Fibroblast of the aortic adventitia (primary cell): ENCODE results near the gene ARHGEF4. TPM values are rescaled to one million over a fixed set of nuclear protein-coding genes. Genes with fewer than 3 reads are reported as not detected.

ENCODE experiments used
- DNase-seq: peaks from one replicate; pipeline ENCODE4 v3.0.0-alpha.2; 2010; ENCODE audit warnings: low read depth
- H3K4me3 ChIP-seq: 2 replicates; pipeline ENCODE4 v1.5.1; 2011; ENCODE audit warnings: low read depth, mild to moderate bottlenecking, control low read depth, low read length, moderate library complexity
- total RNA-seq: library from RNA; depleted of rRNA; stranded (reverse); fragments of >200 nt; gene quantifications from 2 replicates; pipeline ENCODE4 v1.2.3, GENCODE V29; 2012; ENCODE audit warnings: low replicate concordance
- TF ChIP-seq, protein P1 (sequence below): IDR thresholded peaks from 2 replicates; pipeline ENCODE4 v1.5.1; 2011; ENCODE audit warnings: mild to moderate bottlenecking, low read length, control low read depth, inconsistent platforms; ENCODE audit not compliant: insufficient read depth

Gene ARHGEF4
- total RNA-seq, 1 donor: 5.2 TPM

DNA sequence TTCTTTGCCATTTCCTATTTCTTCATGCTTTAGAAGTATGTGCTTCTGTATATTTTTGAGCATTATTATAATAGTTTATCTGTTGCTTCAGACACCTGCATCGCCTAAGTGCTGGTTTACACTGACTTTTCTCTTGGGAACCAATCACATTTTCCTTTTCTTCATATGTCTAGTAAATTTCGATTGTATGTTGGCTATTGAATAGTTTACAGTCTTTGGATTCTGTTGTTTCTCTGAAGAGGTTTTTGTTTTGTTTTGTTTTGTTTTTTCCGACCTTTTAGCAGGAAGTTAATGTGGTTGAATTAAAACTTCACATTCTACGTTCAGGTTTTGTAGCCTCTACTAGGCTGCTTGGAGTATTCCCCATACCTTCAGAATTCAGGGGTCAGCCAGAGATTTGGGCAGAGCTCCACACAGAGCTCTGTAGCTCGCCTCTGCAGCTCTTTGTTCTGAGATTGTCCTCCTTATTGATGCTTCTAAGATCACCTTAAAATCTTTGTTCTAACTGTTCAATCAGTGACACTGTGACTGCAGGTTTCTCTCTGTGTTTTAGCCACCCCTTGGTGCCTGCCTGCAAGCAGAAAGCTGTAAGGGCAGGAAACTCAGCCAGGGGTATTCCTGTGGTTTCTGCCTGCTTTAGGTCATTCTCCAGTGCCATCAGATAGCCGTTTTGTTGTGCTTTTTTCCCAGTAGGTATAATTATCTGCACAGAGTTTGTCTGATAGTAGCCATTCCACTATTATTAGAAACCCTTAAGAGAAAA lies 173.2 kb downstream of the ARHGEF4 start:
- H3K4me3 ChIP-seq: no peak overlapping the region
- TF ChIP-seq, protein P1, sequence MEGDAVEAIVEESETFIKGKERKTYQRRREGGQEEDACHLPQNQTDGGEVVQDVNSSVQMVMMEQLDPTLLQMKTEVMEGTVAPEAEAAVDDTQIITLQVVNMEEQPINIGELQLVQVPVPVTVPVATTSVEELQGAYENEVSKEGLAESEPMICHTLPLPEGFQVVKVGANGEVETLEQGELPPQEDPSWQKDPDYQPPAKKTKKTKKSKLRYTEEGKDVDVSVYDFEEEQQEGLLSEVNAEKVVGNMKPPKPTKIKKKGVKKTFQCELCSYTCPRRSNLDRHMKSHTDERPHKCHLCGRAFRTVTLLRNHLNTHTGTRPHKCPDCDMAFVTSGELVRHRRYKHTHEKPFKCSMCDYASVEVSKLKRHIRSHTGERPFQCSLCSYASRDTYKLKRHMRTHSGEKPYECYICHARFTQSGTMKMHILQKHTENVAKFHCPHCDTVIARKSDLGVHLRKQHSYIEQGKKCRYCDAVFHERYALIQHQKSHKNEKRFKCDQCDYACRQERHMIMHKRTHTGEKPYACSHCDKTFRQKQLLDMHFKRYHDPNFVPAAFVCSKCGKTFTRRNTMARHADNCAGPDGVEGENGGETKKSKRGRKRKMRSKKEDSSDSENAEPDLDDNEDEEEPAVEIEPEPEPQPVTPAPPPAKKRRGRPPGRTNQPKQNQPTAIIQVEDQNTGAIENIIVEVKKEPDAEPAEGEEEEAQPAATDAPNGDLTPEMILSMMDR: no peak
- DNase-seq: no peak

GRCh38 chr2:131010566-131010965 lies 173.9 kb downstream of the ARHGEF4 start:
- no peak for DNase-seq
- TF ChIP-seq, protein P1: no peak

DNA sequence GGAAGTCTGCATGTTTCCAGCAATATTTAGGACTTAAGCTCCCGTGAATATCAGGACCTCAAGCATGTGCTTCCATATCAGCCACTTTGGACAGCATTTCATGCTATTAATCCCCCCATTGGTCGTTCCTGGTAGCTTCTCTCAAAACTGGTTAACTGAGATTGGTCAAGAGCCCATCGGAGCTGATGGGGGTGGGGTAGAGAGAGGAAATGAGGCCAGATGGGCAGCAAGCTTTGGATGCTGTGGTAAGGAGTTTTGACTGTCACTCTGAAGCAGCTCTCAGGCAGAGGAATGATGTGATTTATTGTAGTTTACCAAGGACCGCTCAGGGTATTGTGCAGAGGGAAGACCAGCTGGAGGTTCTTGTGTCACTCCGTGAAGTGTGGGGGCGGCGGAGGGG lies 174.8 kb downstream of the ARHGEF4 start:
- TF ChIP-seq, protein P1: no peak
- no peak for DNase-seq
- H3K4me3 ChIP-seq: no peak overlapping the region

More at GRCh38 chr2:131010566-131010965, 173.9 kb downstream of the ARHGEF4 start:
- H3K4me3 ChIP-seq: no peak overlapping the region

- TF ChIP-seq, protein P1: no peak
- no peak for DNase-seq
- no peak overlapping the region for H3K4me3 ChIP-seq
Measured at GRCh38 chr2:131014141-131014540, 177.4 kb downstream of the ARHGEF4 start.

DNA sequence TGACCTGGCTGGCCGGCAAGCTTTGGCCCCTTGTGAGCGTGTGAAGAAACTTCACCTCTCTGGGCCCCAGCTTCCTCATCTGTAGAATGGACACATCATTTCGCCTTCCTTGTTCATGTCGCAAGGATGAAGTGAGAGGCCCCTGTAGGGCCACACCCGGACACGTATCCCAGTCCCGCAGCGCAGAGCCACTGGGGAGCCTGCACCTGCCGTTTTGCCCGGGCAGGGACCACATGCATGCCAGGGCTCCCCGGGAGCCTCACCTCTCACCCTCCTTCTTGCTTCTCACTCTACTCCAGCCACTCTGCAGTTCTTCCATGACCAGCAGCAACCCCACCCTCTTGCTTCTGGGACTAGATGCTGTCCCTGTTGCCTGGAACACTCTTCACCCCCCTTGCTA lies 179.1 kb downstream of the ARHGEF4 start:
- TF ChIP-seq, protein P1: no peak
- H3K4me3 ChIP-seq: no peak overlapping the region
- no peak for DNase-seq

DNA sequence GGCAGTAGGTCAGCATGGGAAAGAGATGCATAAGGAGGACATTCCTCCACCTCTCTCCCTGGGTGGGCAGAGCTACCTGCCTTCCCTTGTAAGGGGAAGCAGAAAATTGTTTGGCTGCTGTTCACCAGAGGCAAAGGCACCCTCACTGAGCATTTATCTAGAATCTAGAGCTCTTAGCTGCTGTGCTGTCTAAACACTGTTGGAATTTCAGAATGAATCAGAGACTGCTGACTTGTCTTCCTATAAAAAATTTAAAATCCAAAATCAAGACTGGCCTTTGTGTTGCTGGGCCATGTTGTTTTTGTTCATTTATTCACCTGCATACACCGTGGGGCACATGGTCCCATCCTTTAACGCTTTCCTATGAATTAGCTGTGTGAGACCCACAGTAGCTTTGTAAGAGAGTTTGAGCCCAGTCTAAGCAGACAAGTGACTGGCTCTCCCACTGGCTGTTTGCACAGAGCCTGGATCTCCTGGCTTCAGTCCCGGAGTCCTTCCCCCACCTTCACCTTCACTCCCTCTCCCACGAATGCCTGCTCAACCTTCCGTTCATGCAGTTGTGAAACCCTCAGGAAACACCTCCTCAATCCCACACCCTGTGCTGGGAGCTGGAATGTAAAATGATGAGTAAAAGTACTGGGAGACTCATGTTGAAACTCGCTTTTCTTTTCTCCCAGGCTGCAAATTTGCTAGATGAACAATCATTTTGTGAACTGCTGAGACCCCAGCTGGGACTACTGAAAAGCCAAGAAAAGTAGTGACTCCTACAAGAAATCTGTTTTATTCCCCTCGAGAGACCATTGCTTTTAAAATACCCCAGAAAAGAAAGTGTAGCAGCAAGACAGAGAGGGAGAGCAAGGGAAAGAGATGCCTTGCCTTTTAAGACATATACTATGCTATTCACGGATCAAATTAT lies 180.4 kb downstream of the ARHGEF4 start:
- TF ChIP-seq, protein P1: no peak
- peak; percentile 47 for DNase-seq
- H3K4me3 ChIP-seq: no peak overlapping the region
